ENCODE measurements around the gene GALNT18. TPM values are rescaled to one million over a fixed set of nuclear protein-coding genes. Genes with fewer than 3 reads are reported as not detected.

Gene GALNT18
- total RNA-seq, 1 experiment from 2014 or later, result 15.1 TPM

GRCh38 chr11:11480971-11481370, 140.8 kb downstream of the GALNT18 start:
- Histone ChIP-seq H3K36me3 (no peaks in the 10 kb centered on the region), H3K9me3 (replicated peaks) (no peaks in the 10 kb centered on the region)
- no peak for DNase-seq

DNA sequence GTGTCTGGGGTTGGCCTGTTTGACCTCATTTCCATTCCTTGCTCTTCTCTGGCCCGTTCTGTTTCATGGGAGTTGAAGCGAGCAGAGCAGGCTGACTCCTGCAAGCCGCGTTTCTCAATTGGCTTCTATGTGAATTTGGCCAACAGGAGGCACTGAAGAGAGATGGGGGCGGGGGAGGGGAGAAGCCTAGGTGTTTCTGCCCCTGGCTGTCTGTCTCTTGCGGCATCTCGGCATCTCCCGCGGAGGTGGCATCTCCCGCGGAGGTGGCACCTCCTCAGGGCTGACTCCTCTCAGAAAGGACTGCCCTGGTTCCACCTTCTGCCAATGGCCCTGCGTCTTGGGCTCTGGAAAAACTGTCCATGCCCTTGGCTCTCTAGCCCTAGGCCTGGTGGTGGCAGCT, 143.1 kb downstream of the GALNT18 start:
- no peak overlapping the region for H3K4me3 ChIP-seq
- no peaks in the 10 kb centered on the region for H3K36me3 ChIP-seq
- no peak overlapping the region for H3K27ac ChIP-seq
- no peaks in the 10 kb centered on the region for H3K27me3 ChIP-seq
- peaks cover 22% of the 10 kb centered on the region for H3K4me1 ChIP-seq
- DNase-seq, result no peak
- H3K9me3 ChIP-seq (replicated peaks), result no peaks in the 10 kb centered on the region

More at GRCh38 chr11:11480971-11481370, 140.8 kb downstream of the GALNT18 start:
- Histone ChIP-seq H3K27me3 (no peaks in the 10 kb centered on the region), H3K4me1 (peaks cover 22% of the 10 kb centered on the region), H3K27ac (no peak overlapping the region), H3K4me3 (no peak overlapping the region)

DNA sequence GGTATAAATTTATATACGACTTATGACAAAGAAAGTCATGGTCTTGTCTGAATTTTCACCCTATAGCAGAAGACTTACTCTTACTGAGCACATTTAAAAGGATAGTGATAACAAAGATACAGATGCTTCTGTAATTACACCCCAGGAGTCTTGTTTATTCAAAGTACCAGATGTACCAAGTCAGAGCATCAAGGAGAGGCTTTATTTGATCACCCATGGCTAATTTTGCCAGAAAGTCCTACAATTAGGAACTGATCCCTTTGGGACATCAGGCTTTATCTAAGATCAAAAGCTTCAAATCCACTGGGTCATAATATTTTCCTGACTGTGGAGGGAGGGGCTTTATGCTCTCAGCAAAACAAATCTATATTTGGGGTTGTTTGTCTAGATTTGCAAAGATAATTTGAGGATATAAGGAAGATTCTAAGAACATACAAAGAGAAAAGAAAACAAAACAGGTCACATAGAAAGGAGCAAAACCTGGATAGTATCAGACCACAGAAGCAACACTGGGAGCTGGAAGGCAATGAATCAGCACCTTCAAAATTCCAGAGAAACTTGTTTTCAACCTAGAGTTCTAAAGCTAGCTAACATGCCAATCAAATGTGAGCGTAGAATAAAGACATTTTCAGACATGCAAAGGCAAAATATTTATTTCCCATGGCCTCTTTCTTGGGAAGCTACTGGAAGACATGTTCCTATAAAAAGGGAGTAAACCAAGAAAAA, 143.9 kb downstream of the GALNT18 start:
- Histone ChIP-seq H3K27me3 (no peaks in the 10 kb centered on the region), H3K9me3 (replicated peaks) (no peaks in the 10 kb centered on the region), H3K4me3 (no peak overlapping the region), H3K27ac (no peak overlapping the region), H3K4me1 (peaks cover 22% of the 10 kb centered on the region), H3K36me3 (no peaks in the 10 kb centered on the region)
- DNase-seq, result peak in 1 of 2 experiments; percentile 59

DNA sequence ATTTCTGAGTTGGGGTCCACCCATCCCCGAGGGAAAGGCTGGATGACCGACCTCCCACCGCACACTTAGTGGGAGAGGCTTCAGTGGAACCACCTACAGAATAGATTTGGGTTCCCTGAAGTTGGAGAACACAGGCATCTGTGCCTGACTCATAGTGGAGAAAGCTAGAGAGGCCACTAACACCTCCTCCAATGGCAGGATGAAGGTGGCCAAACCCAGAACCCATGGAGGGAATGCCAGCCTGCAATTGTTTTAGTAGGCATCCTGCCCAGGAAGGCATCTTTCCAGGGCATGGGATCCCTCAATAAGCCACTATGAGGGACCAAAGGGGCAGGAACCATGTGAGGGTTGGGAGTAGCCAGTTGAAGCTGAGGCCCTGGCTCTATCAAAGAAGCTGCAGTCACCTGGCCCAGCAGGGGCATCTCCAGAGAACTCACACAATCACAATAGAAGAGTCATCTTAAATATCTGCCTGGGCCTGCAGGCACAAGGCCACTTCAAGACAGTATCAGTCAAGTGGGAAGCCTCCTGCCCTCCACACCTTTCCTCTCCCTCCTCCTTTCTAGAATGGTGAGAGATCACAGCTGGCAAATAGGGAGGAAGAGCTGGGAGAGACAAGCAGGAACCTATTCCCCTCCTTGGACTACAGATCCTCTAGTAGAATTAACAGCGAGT, 144.7 kb downstream of the GALNT18 start:
- Histone ChIP-seq H3K9me3 (replicated peaks) (no peaks in the 10 kb centered on the region), H3K27me3 (no peaks in the 10 kb centered on the region), H3K4me1 (peaks cover 22% of the 10 kb centered on the region), H3K4me3 (no peak overlapping the region), H3K27ac (no peak overlapping the region), H3K36me3 (no peaks in the 10 kb centered on the region)
- DNase-seq, result no peak

DNA sequence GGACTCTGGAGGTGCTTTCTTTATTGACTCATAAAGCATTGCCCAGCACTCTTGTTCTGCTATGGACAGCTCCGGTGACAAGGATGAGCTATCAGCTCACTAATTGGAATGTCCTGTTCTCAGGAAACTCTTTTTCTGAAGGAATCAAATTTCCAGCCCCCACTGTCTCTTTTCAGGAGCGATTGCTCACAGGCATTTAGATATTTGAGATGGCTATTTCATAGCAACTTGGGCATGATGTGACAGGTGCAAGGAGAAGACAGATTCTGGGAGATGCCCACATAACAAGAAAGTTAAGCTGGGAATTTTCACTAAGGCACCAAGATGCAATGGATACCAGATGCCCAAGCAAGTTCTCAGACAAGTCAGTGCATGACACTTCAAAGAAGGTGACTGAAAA, 145.3 kb downstream of the GALNT18 start:
- peak in 1 of 2 experiments; percentile 65 for DNase-seq
- H3K9me3 ChIP-seq (replicated peaks), result no peaks in the 10 kb centered on the region
- H3K27me3 ChIP-seq, result no peaks in the 10 kb centered on the region
- no peak overlapping the region for H3K4me3 ChIP-seq
- peaks cover 22% of the 10 kb centered on the region for H3K4me1 ChIP-seq
- no peaks in the 10 kb centered on the region for H3K36me3 ChIP-seq
- H3K27ac ChIP-seq, result no peak overlapping the region

DNA sequence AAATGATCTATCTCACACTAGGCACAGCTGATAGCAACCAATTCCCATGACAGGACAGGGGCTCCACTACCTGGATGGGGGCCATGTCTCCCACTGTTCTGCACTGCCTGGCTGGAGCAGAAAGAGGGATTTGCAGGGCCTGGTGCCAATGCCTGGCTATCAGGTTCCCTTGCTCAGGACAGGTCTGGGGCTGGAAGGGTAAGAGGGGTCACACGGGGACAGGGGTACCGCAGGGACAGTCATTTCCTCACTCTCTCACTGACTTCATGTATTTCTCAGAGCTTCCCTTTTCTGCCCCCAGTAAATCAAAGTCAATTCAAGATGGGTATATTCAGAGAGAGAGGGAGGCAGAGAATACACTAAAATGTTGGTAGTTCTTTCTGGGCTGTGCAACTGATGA, 149.7 kb downstream of the GALNT18 start:
- Histone ChIP-seq H3K4me1 (peaks cover 11% of the 10 kb centered on the region), H3K9me3 (replicated peaks) (no peaks in the 10 kb centered on the region), H3K4me3 (no peak overlapping the region), H3K27me3 (no peaks in the 10 kb centered on the region), H3K27ac (no peak overlapping the region), H3K36me3 (no peaks in the 10 kb centered on the region)
- DNase-seq, result no peak

DNA sequence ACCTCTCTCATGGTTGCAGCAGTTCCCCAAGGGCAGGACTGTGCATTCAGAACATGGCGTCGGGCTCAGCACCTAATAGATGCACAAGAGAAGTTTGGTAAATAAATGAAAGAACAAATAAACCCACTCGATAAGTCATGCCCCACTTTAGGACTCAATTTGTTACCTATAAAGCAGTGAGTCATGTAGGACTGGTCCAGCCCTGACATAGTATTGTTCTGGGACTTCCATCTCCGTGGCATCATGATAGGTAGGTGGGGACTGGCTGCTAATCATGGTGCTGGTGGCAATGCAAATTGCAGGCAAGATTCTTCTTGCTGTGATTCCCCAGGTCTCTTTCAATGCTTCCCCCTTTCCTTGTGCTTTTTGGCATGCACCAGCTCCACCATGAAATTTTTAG, 150.6 kb downstream of the GALNT18 start:
- H3K4me3 ChIP-seq, result no peak overlapping the region
- H3K36me3 ChIP-seq, result no peaks in the 10 kb centered on the region
- no peak for DNase-seq
- H3K27ac ChIP-seq, result no peak overlapping the region
- no peaks in the 10 kb centered on the region for H3K27me3 ChIP-seq
- H3K9me3 ChIP-seq (replicated peaks), result no peaks in the 10 kb centered on the region
- H3K4me1 ChIP-seq, result peaks cover 2% of the 10 kb centered on the region

DNA sequence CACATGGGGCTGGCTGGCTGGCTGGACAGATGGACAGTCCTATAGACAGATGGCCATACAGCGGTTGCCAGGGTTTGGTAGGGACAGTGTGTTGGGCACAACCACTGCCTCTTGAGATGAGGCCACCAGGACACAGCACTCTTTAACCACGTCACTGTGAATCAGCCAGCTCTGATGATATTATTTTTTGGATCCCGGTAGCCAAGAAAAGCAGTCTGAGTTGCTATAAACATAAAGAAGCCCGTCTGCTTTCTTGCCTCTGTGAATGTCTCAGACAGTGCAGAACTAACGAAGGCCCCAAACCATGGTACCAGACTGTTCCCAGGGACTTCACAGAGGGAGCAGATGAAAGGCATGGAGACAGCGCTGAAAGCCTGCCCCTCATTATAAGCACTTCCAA, 152.9 kb downstream of the GALNT18 start:
- H3K36me3 ChIP-seq, result no peaks in the 10 kb centered on the region
- no peak for DNase-seq
- no peak overlapping the region for H3K4me3 ChIP-seq
- no peaks in the 10 kb centered on the region for H3K27me3 ChIP-seq
- H3K4me1 ChIP-seq, result peaks cover 4% of the 10 kb centered on the region
- no peak overlapping the region for H3K27ac ChIP-seq
- no peaks in the 10 kb centered on the region for H3K9me3 ChIP-seq (replicated peaks)

DNA sequence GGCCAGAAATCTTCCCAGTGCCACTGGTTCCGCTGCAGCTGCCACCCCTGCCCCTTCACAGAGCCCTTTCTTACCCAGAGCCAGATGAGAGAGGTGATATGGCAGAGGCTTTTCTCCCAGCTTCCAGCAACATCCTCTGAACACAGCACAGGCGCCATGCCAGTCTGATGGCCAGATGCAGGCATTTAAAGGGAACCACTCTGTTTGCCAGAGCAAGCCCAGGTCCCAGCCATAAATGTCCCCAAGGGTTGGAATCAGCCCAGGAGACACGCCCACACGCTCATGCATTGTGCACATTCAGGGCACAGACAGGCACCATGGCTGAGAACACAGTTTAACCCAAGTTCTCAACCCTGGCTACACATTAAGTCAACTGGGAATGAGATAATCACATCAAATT, 154.5 kb downstream of the GALNT18 start:
- Histone ChIP-seq H3K4me3 (no peak overlapping the region), H3K4me1 (peaks cover 18% of the 10 kb centered on the region), H3K27me3 (no peaks in the 10 kb centered on the region), H3K27ac (no peak overlapping the region), H3K9me3 (replicated peaks) (no peaks in the 10 kb centered on the region), H3K36me3 (no peaks in the 10 kb centered on the region)
- no peak for DNase-seq

GRCh38 chr11:11464555-11464954, 157.2 kb downstream of the GALNT18 start:
- H3K9me3 ChIP-seq (replicated peaks), result no peaks in the 10 kb centered on the region
- H3K4me3 ChIP-seq, result no peak overlapping the region
- no peak for DNase-seq
- H3K27ac ChIP-seq, result no peak overlapping the region; the same call in 1 of the 2 replicates
- peaks cover 31% of the 10 kb centered on the region for H3K4me1 ChIP-seq
- no peaks in the 10 kb centered on the region for H3K36me3 ChIP-seq
- H3K27me3 ChIP-seq, result no peaks in the 10 kb centered on the region

DNA sequence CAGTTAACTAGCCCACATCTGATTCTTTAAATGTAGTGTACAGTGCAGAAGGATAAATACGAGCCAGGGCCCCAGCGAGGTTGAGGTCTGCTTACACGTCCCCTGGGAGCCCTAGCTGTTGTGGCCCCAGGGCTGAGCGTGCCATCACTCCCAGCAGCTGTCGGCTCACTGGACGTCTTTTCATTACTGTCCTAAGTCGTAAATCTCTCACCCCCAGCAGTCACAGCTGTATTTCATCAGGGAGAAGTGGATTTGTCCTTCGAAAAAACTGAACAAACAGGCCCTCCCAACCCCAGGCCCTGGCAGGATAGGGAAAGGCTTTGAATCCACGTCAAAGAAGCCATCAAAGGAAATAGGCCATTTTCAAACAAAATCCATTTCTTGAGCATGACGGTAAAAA, 158.4 kb downstream of the GALNT18 start:
- no peaks in the 10 kb centered on the region for H3K36me3 ChIP-seq
- H3K4me1 ChIP-seq, result peaks cover 31% of the 10 kb centered on the region
- no peaks in the 10 kb centered on the region for H3K9me3 ChIP-seq (replicated peaks)
- H3K4me3 ChIP-seq, result peak overlapping the region; percentile 18
- DNase-seq, result peak; percentile 93 to 97
- no peaks in the 10 kb centered on the region for H3K27me3 ChIP-seq
- H3K27ac ChIP-seq, result peak overlapping the region; percentile 51

GRCh38 chr11:11461473-11461872, 160.3 kb downstream of the GALNT18 start:
- Histone ChIP-seq H3K27ac (peak overlapping the region; percentile 26; the same call in 1 of the 2 replicates), H3K27me3 (no peaks in the 10 kb centered on the region), H3K4me3 (no peak overlapping the region), H3K4me1 (peaks cover 31% of the 10 kb centered on the region), H3K9me3 (replicated peaks) (no peaks in the 10 kb centered on the region), H3K36me3 (no peaks in the 10 kb centered on the region)
- DNase-seq, result peak; percentile 75 to 86

GRCh38 chr11:11459578-11459977, 162.2 kb downstream of the GALNT18 start:
- no peak overlapping the region for H3K27ac ChIP-seq
- H3K36me3 ChIP-seq, result no peaks in the 10 kb centered on the region
- DNase-seq, result no peak
- peaks cover 31% of the 10 kb centered on the region for H3K4me1 ChIP-seq
- H3K4me3 ChIP-seq, result no peak overlapping the region
- H3K9me3 ChIP-seq (replicated peaks), result no peaks in the 10 kb centered on the region
- H3K27me3 ChIP-seq, result no peaks in the 10 kb centered on the region

- peak; percentile 21 to 57 for DNase-seq
- Histone ChIP-seq H3K9me3 (replicated peaks) (no peaks in the 10 kb centered on the region), H3K4me3 (no peak overlapping the region), H3K36me3 (no peaks in the 10 kb centered on the region), H3K4me1 (peaks cover 23% of the 10 kb centered on the region), H3K27ac (no peak overlapping the region), H3K27me3 (no peaks in the 10 kb centered on the region)
These were observed 163.3 kb downstream of the GALNT18 start for GRCh38 chr11:11458485-11458884.

DNA sequence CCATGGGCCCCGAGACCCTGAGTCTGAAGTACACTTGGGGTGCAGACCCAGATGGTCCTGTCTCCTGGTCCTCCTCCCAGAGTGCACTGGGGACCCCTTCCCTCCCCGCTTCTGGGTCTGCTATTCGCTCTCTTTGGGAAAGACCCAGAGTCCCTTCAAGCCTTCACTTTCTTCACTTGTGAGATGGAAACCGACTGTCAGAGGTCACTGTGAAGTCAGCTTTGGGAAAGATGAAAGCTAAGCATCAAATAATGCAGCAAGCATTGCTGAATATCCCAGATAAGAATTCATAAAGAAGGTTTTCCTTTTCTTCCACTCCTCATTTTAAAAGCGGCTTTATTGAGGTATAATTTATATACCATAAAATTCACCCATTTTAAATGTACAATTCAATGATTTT, 163.8 kb downstream of the GALNT18 start:
- Histone ChIP-seq H3K27ac (no peak overlapping the region), H3K27me3 (no peaks in the 10 kb centered on the region), H3K4me1 (peaks cover 20% of the 10 kb centered on the region), H3K4me3 (no peak overlapping the region), H3K9me3 (replicated peaks) (no peaks in the 10 kb centered on the region), H3K36me3 (no peaks in the 10 kb centered on the region)
- DNase-seq, result no peak

Measured in SJCRH30 (cell line).